Measurements from ENCODE around the gene JAKMIP1. TPM values are rescaled to one million over a fixed set of nuclear protein-coding genes. Genes with fewer than 3 reads are reported as not detected.

The JAKMIP1 gene
- total RNA-seq, 1 experiment from 2014 or later, result not detected

DNA sequence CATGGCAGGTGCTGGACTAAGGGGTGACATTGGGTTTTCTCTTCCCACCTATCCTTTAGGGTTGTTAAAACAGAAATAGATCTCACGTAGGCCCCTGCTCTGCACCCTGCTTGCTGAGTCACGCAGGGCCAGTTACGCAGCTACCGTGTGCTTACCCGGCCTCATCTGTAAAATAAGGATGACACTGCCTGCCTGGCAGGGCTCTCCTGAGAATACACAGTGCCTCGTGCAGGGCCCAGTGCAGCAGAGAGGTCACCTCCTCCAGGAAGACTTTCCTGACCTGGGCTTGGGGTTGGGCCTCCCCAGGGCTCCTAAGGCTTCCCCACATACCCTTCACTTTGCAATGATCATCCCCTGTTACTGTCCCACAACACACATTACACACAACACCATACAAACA lies 33.6 kb upstream of the JAKMIP1 start (continued):
- TF ChIP-seq, protein P1, sequence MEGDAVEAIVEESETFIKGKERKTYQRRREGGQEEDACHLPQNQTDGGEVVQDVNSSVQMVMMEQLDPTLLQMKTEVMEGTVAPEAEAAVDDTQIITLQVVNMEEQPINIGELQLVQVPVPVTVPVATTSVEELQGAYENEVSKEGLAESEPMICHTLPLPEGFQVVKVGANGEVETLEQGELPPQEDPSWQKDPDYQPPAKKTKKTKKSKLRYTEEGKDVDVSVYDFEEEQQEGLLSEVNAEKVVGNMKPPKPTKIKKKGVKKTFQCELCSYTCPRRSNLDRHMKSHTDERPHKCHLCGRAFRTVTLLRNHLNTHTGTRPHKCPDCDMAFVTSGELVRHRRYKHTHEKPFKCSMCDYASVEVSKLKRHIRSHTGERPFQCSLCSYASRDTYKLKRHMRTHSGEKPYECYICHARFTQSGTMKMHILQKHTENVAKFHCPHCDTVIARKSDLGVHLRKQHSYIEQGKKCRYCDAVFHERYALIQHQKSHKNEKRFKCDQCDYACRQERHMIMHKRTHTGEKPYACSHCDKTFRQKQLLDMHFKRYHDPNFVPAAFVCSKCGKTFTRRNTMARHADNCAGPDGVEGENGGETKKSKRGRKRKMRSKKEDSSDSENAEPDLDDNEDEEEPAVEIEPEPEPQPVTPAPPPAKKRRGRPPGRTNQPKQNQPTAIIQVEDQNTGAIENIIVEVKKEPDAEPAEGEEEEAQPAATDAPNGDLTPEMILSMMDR (IDR thresholded peaks at IDR 0.05 in 2 of 3, conservative IDR thresholded peaks at IDR 0.05 in 1 of 3; ENCODE audit: borderline replicate concordance in 1 of 3, insufficient read depth in 1 of 3, low read depth in 2 of 3, low read length in 2 of 3), result no peak
- TF ChIP-seq POLR2AphosphoS5 (IDR thresholded peaks at IDR 0.05; ENCODE audit: low read depth, low read length) (no peak), EGR1 (IDR thresholded peaks at IDR 0.05; ENCODE audit: low read depth) (no peak), CEBPB (IDR thresholded peaks at IDR 0.05; ENCODE audit: low read depth) (no peak), SP1 (IDR thresholded peaks at IDR 0.05; ENCODE audit: low read depth) (no peak), TCF7L2 (IDR thresholded peaks at IDR 0.05; ENCODE audit: borderline replicate concordance, extremely low read depth, insufficient read depth, insufficient read length) (no peak), ELF1 (IDR thresholded peaks at IDR 0.05; ENCODE audit: borderline replicate concordance, low read depth) (no peak), CBX3 (IDR thresholded peaks at IDR 0.05; ENCODE audit: low read depth) (no peak)
- TF ChIP-seq, protein P2, sequence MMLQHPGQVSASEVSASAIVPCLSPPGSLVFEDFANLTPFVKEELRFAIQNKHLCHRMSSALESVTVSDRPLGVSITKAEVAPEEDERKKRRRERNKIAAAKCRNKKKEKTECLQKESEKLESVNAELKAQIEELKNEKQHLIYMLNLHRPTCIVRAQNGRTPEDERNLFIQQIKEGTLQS (IDR thresholded peaks at IDR 0.05), result no peak

DNA sequence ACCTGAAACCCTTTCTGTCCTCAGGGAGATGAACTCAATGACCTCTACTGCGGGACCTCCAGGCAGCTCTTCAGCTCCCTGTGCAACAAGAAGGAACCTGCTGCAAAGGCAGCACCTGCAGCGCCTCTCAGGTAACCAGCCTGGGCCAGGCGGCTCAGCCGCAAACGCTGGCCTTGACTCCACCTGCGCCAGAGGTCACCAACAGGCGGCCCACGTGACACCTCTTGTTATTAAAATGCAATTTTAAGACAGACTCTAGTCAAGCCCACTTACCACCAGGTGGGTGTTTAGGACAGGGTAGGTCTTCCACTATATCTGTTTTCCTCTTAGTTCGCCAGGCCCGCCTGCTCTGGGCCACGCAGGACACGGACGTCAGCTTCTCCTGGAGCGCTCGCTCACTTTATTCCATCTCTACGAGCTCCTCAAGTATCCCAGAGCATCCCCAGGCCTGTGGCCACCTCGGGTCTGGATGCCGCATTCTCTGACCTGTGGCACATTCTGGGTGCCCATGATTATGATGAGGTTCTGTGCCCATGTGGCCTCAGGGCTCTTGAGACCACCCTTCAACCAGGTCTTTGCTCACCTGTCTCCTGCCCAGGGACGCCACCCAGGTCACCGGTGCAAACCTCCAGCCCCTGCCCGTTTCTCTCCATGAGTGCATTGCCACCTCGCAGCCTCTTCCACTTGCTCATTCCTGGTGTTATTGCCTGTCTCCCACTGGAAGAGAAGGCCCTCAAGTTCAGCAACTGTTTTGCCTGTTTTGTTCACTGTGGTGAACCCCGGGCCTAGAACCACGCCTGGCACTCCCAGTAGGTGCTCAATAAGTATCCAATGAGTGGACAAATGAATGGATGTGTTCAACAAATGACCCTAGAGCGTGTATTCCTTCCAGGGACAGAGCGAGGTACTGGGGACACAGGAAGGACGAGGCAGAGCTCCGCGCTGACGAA lies 32.8 kb upstream of the JAKMIP1 start:
- ChIA-PET RAD21 (ENCODE audit: low non-redundant PET in 1 of 2, low total read pairs in 2 of 2, uncharacterized antibody in 2 of 2, unreplicated experiment in 2 of 2) (no interaction called here), POLR2A (no interaction called here), CTCF (no interaction called here)
- H3K9me2 ChIP-seq (ENCODE audit: insufficient read depth), result no peaks in the 10 kb centered on the region
- DNase-seq (ENCODE audit: low read depth, low spot score) (no peak), ATAC-seq (no peak)
- no peak overlapping the region for H3K9ac ChIP-seq (ENCODE audit: low read length)
- H3K9me3 ChIP-seq (ENCODE audit: control insufficient read depth in 1 of 2, insufficient read depth in 1 of 2, low read depth in 1 of 2, low read length in 2 of 2), result no peaks in the 10 kb centered on the region
- H3K4me1 ChIP-seq (ENCODE audit: control insufficient read depth in 1 of 2, insufficient read depth in 2 of 2, low read length in 2 of 2), result no peaks in the 10 kb centered on the region
- no peaks in the 10 kb centered on the region for H3K27me3 ChIP-seq (ENCODE audit: insufficient read depth, low read length)
- H3K27ac ChIP-seq (ENCODE audit: low read depth, low read length), result no peak overlapping the region
- intact Hi-C loops (cut with micrococcal nuclease), result no loop called here
- H3K4me2 ChIP-seq (ENCODE audit: low read length), result no peak overlapping the region
- no TSS peak for BruUV-seq (replicated peaks)
- no peaks in the 10 kb centered on the region for H3K79me2 ChIP-seq (ENCODE audit: insufficient read depth, low read length)
- H4K20me1 ChIP-seq (ENCODE audit: insufficient read depth), result no peaks in the 10 kb centered on the region
- no peak overlapping the region for H3K4me3 ChIP-seq (replicated peaks in 1 of 2; ENCODE audit: low read depth in 1 of 2, low read length in 2 of 2)
- H3K36me3 ChIP-seq (ENCODE audit: control insufficient read depth in 1 of 2, insufficient read depth in 2 of 2, low read length in 2 of 2), result no peaks in the 10 kb centered on the region
- no peak overlapping the region for H2AFZ ChIP-seq (ENCODE audit: low read depth, low read length, poor library complexity, severe bottlenecking)
- no peak for TF ChIP-seq EGR1 (IDR thresholded peaks at IDR 0.05; ENCODE audit: low read depth)
- TF ChIP-seq ELF1 (IDR thresholded peaks at IDR 0.05; ENCODE audit: borderline replicate concordance, low read depth), result no peak
- TF ChIP-seq, protein P3, sequence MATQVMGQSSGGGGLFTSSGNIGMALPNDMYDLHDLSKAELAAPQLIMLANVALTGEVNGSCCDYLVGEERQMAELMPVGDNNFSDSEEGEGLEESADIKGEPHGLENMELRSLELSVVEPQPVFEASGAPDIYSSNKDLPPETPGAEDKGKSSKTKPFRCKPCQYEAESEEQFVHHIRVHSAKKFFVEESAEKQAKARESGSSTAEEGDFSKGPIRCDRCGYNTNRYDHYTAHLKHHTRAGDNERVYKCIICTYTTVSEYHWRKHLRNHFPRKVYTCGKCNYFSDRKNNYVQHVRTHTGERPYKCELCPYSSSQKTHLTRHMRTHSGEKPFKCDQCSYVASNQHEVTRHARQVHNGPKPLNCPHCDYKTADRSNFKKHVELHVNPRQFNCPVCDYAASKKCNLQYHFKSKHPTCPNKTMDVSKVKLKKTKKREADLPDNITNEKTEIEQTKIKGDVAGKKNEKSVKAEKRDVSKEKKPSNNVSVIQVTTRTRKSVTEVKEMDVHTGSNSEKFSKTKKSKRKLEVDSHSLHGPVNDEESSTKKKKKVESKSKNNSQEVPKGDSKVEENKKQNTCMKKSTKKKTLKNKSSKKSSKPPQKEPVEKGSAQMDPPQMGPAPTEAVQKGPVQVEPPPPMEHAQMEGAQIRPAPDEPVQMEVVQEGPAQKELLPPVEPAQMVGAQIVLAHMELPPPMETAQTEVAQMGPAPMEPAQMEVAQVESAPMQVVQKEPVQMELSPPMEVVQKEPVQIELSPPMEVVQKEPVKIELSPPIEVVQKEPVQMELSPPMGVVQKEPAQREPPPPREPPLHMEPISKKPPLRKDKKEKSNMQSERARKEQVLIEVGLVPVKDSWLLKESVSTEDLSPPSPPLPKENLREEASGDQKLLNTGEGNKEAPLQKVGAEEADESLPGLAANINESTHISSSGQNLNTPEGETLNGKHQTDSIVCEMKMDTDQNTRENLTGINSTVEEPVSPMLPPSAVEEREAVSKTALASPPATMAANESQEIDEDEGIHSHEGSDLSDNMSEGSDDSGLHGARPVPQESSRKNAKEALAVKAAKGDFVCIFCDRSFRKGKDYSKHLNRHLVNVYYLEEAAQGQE (IDR thresholded peaks at IDR 0.05; ENCODE audit: low read depth), result no peak
- TF ChIP-seq EZH2 (IDR thresholded peaks at IDR 0.05), result no peak
- no peak for TF ChIP-seq CBX3 (IDR thresholded peaks at IDR 0.05; ENCODE audit: low read depth)
- TF ChIP-seq ZNF274 (IDR thresholded peaks at IDR 0.05; ENCODE audit: low read depth, low read length), result no peak
- TF ChIP-seq SIN3A (IDR thresholded peaks at IDR 0.05; ENCODE audit: low read depth), result no peak
- TF ChIP-seq SRF (IDR thresholded peaks at IDR 0.05; ENCODE audit: low read depth), result no peak
- TF ChIP-seq, protein P4, sequence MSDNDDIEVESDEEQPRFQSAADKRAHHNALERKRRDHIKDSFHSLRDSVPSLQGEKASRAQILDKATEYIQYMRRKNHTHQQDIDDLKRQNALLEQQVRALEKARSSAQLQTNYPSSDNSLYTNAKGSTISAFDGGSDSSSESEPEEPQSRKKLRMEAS (IDR thresholded peaks at IDR 0.05), result no peak
- TF ChIP-seq POLR2A (IDR thresholded peaks at IDR 0.05; ENCODE audit: borderline replicate concordance, extremely low read depth, insufficient read depth, insufficient read length), result no peak
- TF ChIP-seq CEBPB (IDR thresholded peaks at IDR 0.05; ENCODE audit: low read depth), result no peak
- no peak for TF ChIP-seq TCF7L2 (IDR thresholded peaks at IDR 0.05; ENCODE audit: borderline replicate concordance, extremely low read depth, insufficient read depth, insufficient read length)
- TF ChIP-seq, protein P2 (IDR thresholded peaks at IDR 0.05), result no peak
- TF ChIP-seq FOSL1 (IDR thresholded peaks at IDR 0.05; ENCODE audit: low read depth), result no peak
- no peak for TF ChIP-seq EZH2phosphoT487 (IDR thresholded peaks at IDR 0.05; ENCODE audit: borderline replicate concordance)
